Caco-2 (cell line): ENCODE data around the gene ARNT2. TPM values are rescaled to one million over a fixed set of nuclear protein-coding genes. Genes with fewer than 3 reads are reported as not detected.

Experiments
- BruUV-seq: library from RNA; stranded (reverse); fragments of 400-500 nt; replicated peaks from 2 replicates; lab custom pipeline; 2021; lab: Mats Ljungman, UMichigan
- CTCF ChIA-PET: fragments of 300-600 bp; sonication (Branson Sonifier 250); formaldehyde crosslinking; loops from one replicate; lab custom pipeline; 2022; ENCODE audit warnings: antibody characterized with exemption; lab: Charles Lee
- POLR2A ChIA-PET: fragments of 300-600 bp; sonication (Branson Sonifier 250); formaldehyde crosslinking; loops from one replicate; lab custom pipeline; 2022; ENCODE audit warnings: antibody characterized with exemption; lab: Charles Lee
- DNase-seq, 2 experiments: peaks; one replicate each; pipeline versions ENCODE4 v3.0.0 to v3.0.0-alpha.2; 2020 to 2022
- H3K27me3 ChIP-seq: replicated peaks from 2 replicates; pipeline ENCODE4 v1.6.0; 2011; ENCODE audit warnings: low read length; ENCODE audit not compliant: control insufficient read depth, insufficient read depth
- H3K36me3 ChIP-seq: 2 replicates; pipeline ENCODE4 v1.5.1; 2011; ENCODE audit warnings: low read length; ENCODE audit not compliant: control insufficient read depth, insufficient read depth
- H3K4me1 ChIP-seq: fragments of 250-450 bp; sonication (Bioruptor Pico); 2 replicates; pipeline ENCODE4 v1.5.1; 2020; ENCODE audit warnings: mild to moderate bottlenecking
- H3K4me3 ChIP-seq: 2 replicates; pipeline ENCODE4 v1.5.1; 2011; ENCODE audit warnings: low read depth, mild to moderate bottlenecking, control low read depth, low read length
- H3K9me3 ChIP-seq: fragments of 250-450 bp; sonication (Bioruptor Pico); 2 replicates; pipeline ENCODE4 v1.5.1; 2020; ENCODE audit warnings: mild to moderate bottlenecking, moderate library complexity
- H3K27ac Mint-ChIP-seq: one replicate; pipeline ENCODE4 v1.8.0; 2022; ENCODE audit warnings: mixed read lengths; ENCODE audit not compliant: unreplicated experiment
- H3K27me3 Mint-ChIP-seq: one replicate; pipeline ENCODE4 v1.8.0; 2022; ENCODE audit warnings: mixed read lengths; ENCODE audit not compliant: insufficient read depth, unreplicated experiment
- H3K36me3 Mint-ChIP-seq: one replicate; pipeline ENCODE4 v1.8.0; 2022; ENCODE audit warnings: mild to moderate bottlenecking, mixed read lengths; ENCODE audit not compliant: insufficient read depth, unreplicated experiment
- H3K4me1 Mint-ChIP-seq: one replicate; pipeline ENCODE4 v1.8.0; 2022; ENCODE audit warnings: low read depth, mixed read lengths; ENCODE audit not compliant: unreplicated experiment
- H3K4me3 Mint-ChIP-seq: one replicate; pipeline ENCODE4 v1.8.0; 2022; ENCODE audit warnings: mild to moderate bottlenecking, moderate library complexity, mixed read lengths; ENCODE audit not compliant: unreplicated experiment
- H3K9me3 Mint-ChIP-seq: one replicate; pipeline ENCODE4 v1.8.0; 2022; ENCODE audit warnings: mixed read lengths; ENCODE audit not compliant: unreplicated experiment
- CTCF ChIP-seq, 2 experiments: fragments of 200-600 bp in 1 of 2; IDR thresholded peaks; 1 replicate in 1 of 2; 2 replicates in 1 of 2; pipeline versions ENCODE4 v1.5.1 to v1.8.0; 2011 to 2022; ENCODE audit warnings: antibody characterized with exemption in 1 of 2, control low read depth in 1 of 2, inconsistent platforms in 1 of 2, low read depth in 1 of 2, low read length in 1 of 2, mild to moderate bottlenecking in 1 of 2, moderate library complexity in 1 of 2; ENCODE audit not compliant: insufficient read depth in 1 of 2, severe bottlenecking in 1 of 2, unreplicated experiment in 1 of 2
- intact Hi-C: fragments of 100-400 bp; cut with micrococcal nuclease; formaldehyde crosslinking; loops from one replicate; pipeline ENCODE4 v1.10.0; 2022; ENCODE audit not compliant: unreplicated experiment
- total RNA-seq: library from RNA; stranded (reverse); gene quantifications from 2 replicates; pipeline ENCODE4 v1.2.3, GENCODE V29; 2022

Gene ARNT2
- total RNA-seq, 1 experiment from 2014 or later: 0.23 TPM

DNA sequence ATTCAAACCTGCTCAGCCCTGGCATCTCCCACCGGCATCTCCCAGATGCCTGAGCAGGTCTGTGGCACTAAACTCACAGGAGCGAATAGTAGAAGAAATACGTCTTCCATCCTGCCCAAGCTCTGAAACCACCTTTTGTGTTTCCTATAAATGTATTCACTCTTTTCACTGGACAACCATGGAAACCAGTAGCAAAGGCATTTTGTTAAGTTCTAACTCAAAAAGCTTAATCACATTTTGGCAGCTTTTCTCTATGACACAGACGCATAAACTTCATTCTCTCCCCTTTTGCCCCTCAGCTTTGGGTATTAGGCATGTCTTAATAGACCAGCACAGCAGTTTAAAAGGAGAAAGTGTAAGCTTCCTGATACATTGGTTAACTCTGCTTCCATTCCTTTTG lies 24.5 kb upstream of the ARNT2 start:
- Mint-ChIP-seq H3K4me1 (no peaks in the 10 kb centered on the region), H3K27ac (no peak overlapping the region), H3K27me3 (peaks cover 27% of the 10 kb centered on the region), H3K36me3 (no peaks in the 10 kb centered on the region), H3K4me3 (no peak overlapping the region), H3K9me3 (no peaks in the 10 kb centered on the region)
- no TSS peak for BruUV-seq
- TF ChIP-seq CTCF (IDR thresholded peaks at IDR 0.05; ENCODE audit: insufficient read depth in 1 of 2, low read depth in 1 of 2, low read length in 1 of 2, severe bottlenecking in 1 of 2, unreplicated experiment in 1 of 2): no peak
- CTCF ChIA-PET: no interaction called here
- Histone ChIP-seq H3K36me3 (no peaks in the 10 kb centered on the region), H3K4me3 (no peak overlapping the region), H3K27me3 (no peaks in the 10 kb centered on the region; the same call in 1 of the 2 replicates), H3K9me3 (no peaks in the 10 kb centered on the region), H3K4me1 (no peaks in the 10 kb centered on the region)
- intact Hi-C loops: no loop called here
- DNase-seq: no peak
- POLR2A ChIA-PET: no interaction called here

DNA sequence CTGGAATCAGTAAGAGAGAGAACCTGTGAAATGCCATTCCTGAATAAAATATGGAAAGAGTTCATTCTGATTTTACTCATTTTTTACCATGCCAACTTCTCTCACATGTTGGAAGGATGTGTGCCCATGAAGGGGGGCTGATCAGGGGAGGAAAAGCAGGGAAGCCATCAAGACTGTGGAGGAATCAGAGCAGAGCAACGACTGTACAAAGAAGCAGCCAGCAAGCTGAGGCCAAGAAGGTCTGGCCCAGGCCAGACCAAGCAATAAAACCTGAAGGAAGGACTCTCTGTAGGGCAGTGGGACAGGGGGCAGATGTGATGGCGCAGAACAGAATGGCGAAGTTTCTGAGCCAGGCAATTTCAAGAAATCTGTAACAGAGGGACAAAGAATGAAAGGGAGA lies 24.0 kb upstream of the ARNT2 start:
- TF ChIP-seq CTCF (IDR thresholded peaks at IDR 0.05; ENCODE audit: insufficient read depth in 1 of 2, low read depth in 1 of 2, low read length in 1 of 2, severe bottlenecking in 1 of 2, unreplicated experiment in 1 of 2): no peak
- H3K9me3 ChIP-seq: no peaks in the 10 kb centered on the region
- no peaks in the 10 kb centered on the region for H3K36me3 ChIP-seq
- no peaks in the 10 kb centered on the region for H3K36me3 Mint-ChIP-seq
- peaks cover 27% of the 10 kb centered on the region for H3K27me3 Mint-ChIP-seq
- BruUV-seq: no TSS peak
- H3K4me3 ChIP-seq: no peak overlapping the region
- no peaks in the 10 kb centered on the region for H3K4me1 ChIP-seq
- CTCF ChIA-PET: no interaction called here
- POLR2A ChIA-PET: no interaction called here
- H3K27ac Mint-ChIP-seq: no peak overlapping the region
- no peak overlapping the region for H3K4me3 Mint-ChIP-seq
- no peaks in the 10 kb centered on the region for H3K9me3 Mint-ChIP-seq
- intact Hi-C loops: no loop called here
- no peaks in the 10 kb centered on the region for H3K4me1 Mint-ChIP-seq
- no peak for DNase-seq
- no peaks in the 10 kb centered on the region; the same call in 1 of the 2 replicates for H3K27me3 ChIP-seq

DNA sequence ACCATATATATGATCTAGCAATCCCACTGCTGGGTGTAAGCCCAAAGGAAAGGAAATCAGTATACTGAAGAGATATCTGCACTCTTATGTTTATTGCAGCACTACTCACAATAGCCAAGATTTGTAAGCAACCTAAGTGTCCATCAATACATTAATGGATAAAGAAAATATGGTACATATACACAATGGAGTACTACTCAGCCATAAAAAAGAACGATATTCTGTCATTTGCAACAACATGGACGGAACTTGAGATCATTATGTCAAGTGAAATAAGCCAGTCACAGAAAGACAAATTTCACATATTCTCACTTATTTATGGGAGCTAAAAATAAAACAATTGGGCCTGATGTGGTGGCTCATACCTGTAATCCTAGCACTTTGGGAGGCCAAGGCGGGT lies 21.9 kb upstream of the ARNT2 start:
- no TSS peak for BruUV-seq
- Mint-ChIP-seq H3K27me3 (peaks cover 27% of the 10 kb centered on the region), H3K9me3 (no peaks in the 10 kb centered on the region), H3K27ac (no peak overlapping the region), H3K4me1 (no peaks in the 10 kb centered on the region), H3K4me3 (no peak overlapping the region), H3K36me3 (no peaks in the 10 kb centered on the region)
- ChIA-PET POLR2A (no interaction called here), CTCF (no interaction called here)
- TF ChIP-seq CTCF (IDR thresholded peaks at IDR 0.05; ENCODE audit: insufficient read depth in 1 of 2, low read depth in 1 of 2, low read length in 1 of 2, severe bottlenecking in 1 of 2, unreplicated experiment in 1 of 2): no peak
- no peak for DNase-seq
- Histone ChIP-seq H3K27me3 (no peaks in the 10 kb centered on the region; the same call in 1 of the 2 replicates), H3K4me3 (no peak overlapping the region), H3K9me3 (no peaks in the 10 kb centered on the region), H3K36me3 (no peaks in the 10 kb centered on the region), H3K4me1 (no peaks in the 10 kb centered on the region)
- intact Hi-C loops: no loop called here
